GM19023 (cell line): ENCODE data around the gene HIPK2.
"Not testable (repeated sequence)": the region's sequence is repeated elsewhere in the genome, so short reads cannot be mapped to it uniquely, and the experiment has no call there.

Experiments
- ATAC-seq: cut with Tn5 transposase; IDR thresholded peaks from one replicate; pipeline ENCODE4 v1.9.1; 2021; ENCODE audit warnings: mild to moderate bottlenecking, moderate library complexity; ENCODE audit not compliant: unreplicated experiment

Gene HIPK2

GRCh38 chr7:139635526-139636302 is 142.1 kb downstream of the HIPK2 start:
- ATAC-seq = no peak

GRCh38 chr7:139634087-139634486 is 143.7 kb downstream of the HIPK2 start:
- ATAC-seq = no peak

GRCh38 chr7:139631520-139632031 is 146.2 kb downstream of the HIPK2 start:
- ATAC-seq = no peak

- no peak for ATAC-seq
Observed at GRCh38 chr7:139630643-139631519, 146.9 kb downstream of the HIPK2 start.

- ATAC-seq = no peak
Observed at GRCh38 chr7:139629392-139630082, 148.3 kb downstream of the HIPK2 start.

- ATAC-seq = no peak
Observed at GRCh38 chr7:139627831-139628230, 150.0 kb downstream of the HIPK2 start.

- ATAC-seq = no peak
Observed at GRCh38 chr7:139626817-139627216, 151.0 kb downstream of the HIPK2 start.

GRCh38 chr7:139623518-139623917 is 154.3 kb downstream of the HIPK2 start:
- ATAC-seq = no peak

- ATAC-seq = peak; percentile 67
Observed at GRCh38 chr7:139620676-139621344, 157.0 kb downstream of the HIPK2 start.

- ATAC-seq = no peak
Observed at GRCh38 chr7:139619367-139619657, 158.5 kb downstream of the HIPK2 start.

GRCh38 chr7:139618482-139619366 is 159.1 kb downstream of the HIPK2 start:
- ATAC-seq = no peak

GRCh38 chr7:139617074-139617473 is 160.7 kb downstream of the HIPK2 start:
- ATAC-seq = no peak

GRCh38 chr7:139614886-139615285 is 162.9 kb downstream of the HIPK2 start:
- ATAC-seq = no peak

GRCh38 chr7:139613971-139614411 is 163.8 kb downstream of the HIPK2 start:
- no peak for ATAC-seq

GRCh38 chr7:139611556-139611955 is 166.2 kb downstream of the HIPK2 start:
- not testable (repeated sequence) for ATAC-seq

GRCh38 chr7:139610595-139610994 is 167.2 kb downstream of the HIPK2 start:
- ATAC-seq = no peak

GRCh38 chr7:139603896-139604295 is 173.9 kb downstream of the HIPK2 start:
- ATAC-seq = no peak

GRCh38 chr7:139603282-139603681 is 174.5 kb downstream of the HIPK2 start:
- ATAC-seq = no peak

- no peak for ATAC-seq
Observed at GRCh38 chr7:139602143-139602722, 175.6 kb downstream of the HIPK2 start.
